Pancreas (tissue), 10 donors: Measurements from ENCODE around the gene DSPP. TPM values are rescaled to one million over a fixed set of nuclear protein-coding genes. Genes with fewer than 3 reads are reported as not detected.

Experiments used
- ATAC-seq, 4 donors: fragments of 200-7000 bp; cut with Tn5 transposase; one replicate each; pipeline versions ENCODE4 v1.8.0 to v1.9.1; 2020; ENCODE audit warnings: mild to moderate bottlenecking in 4 of 4, moderate library complexity in 4 of 4
- DNase-seq, 6 donors: peaks; one replicate each; pipeline ENCODE4 v3.0.0-alpha.2; 2020
- FAIRE-seq: peaks from 2 replicates; lab custom pipeline; 2012; peaks lifted over from hg19 to GRCh38; lab: Jason Lieb, UNC
- H3K27ac ChIP-seq, 4 donors: fragments of 200-600 bp; sonication (generic); 1 replicate in 3 of 4; 2 replicates in 1 of 4; pipeline versions ENCODE4 v1.5.0 to v1.8.0; 2020
- H3K27me3 ChIP-seq, 4 donors: fragments of 200-600 bp; one replicate each; pipeline ENCODE4 v1.8.0; 2021
- H3K36me3 ChIP-seq, 3 donors: fragments of 200-600 bp; sonication (generic) in 1 of 3; one replicate each; pipeline versions ENCODE4 v1.5.0 to v1.8.0; 2020 to 2021
- H3K4me1 ChIP-seq, 3 donors: fragments of 200-600 bp; one replicate each; pipeline ENCODE4 v1.8.0; 2021
- H3K4me3 ChIP-seq, 4 donors: fragments of 200-600 bp; sonication (generic) in 2 of 4; one replicate each; pipeline versions ENCODE4 v1.5.0 to v1.8.0; 2020 to 2021
- H3K9me3 ChIP-seq, 4 donors: fragments of 200-600 bp; one replicate each; pipeline ENCODE4 v1.8.0; 2021
- CTCF ChIP-seq, 4 donors: fragments of 200-600 bp; sonication (generic) in 3 of 4; IDR thresholded peaks; one replicate each; pipeline versions ENCODE4 v1.5.0 to v1.8.0; 2021; ENCODE audit warnings: antibody characterized with exemption in 4 of 4
- WGBS, 2 donors: extraction: QIAGEN DNeasy Blood & Tissue Kit; methylation state at CpG; one replicate each; pipeline ENCODE4 v1.1.7; 2013; 5-methylcytosine and 5-hydroxymethylcytosine counted together
- intact Hi-C, 3 donors: fragments of 100-400 bp; cut with DNase I; formaldehyde crosslinking; loops; one replicate each; pipeline versions ENCODE4 v1.11.1 to v1.14.2; 2022
- polyA plus RNA-seq, 2 donors: library from polyadenylated mRNA; stranded (reverse); fragments of 200-250 nt; gene quantifications; one replicate each; pipeline ENCODE4 v1.2.3, GENCODE V29; 2013
- total RNA-seq, 6 donors: library from RNA; stranded (reverse); fragmentation: NEBNext Ultra II Directional in 4 of 6; extraction: Animal tissue kit (Norgen Biotek cat#: 25700) in 4 of 6; gene quantifications; one replicate each; pipeline versions ENCODE4 v1.2.1 to v1.2.4, GENCODE V29; 2021 to 2023
- donor health status: healthy with polysubstance abuse.
- donor health status: DM: no; HTN: no; CAD: no; lungs with moderate emphysema.
- donor health status: DM: no; HTN: no; CAD: no.
- donor health status: control.
- donor health status: control.
- donor health status: Bipolar disorder and iron deficiency.
- donor health status: DM: yes; HTN: yes; CAD: no.
- donor health status: DM: no; HTN: no; CAD: no.
- donor health status: DM: no; HTN: no; CAD: no.
- donor health status: DM: yes; HTN: yes; CAD: no.

The DSPP gene
- total and polyA plus RNA-seq, 8 donors, result not detected

GRCh38 chr4:87592124-87592523, 16.2 kb upstream of the DSPP start:
- Histone ChIP-seq H3K36me3 (no peaks in the 10 kb centered on the region), H3K27ac (no peak overlapping the region), H3K9me3 (no peaks in the 10 kb centered on the region), H3K27me3 (no peaks in the 10 kb centered on the region), H3K4me1 (no peaks in the 10 kb centered on the region), H3K4me3 (no peak overlapping the region)
- no peak for TF ChIP-seq CTCF (IDR thresholded peaks at IDR 0.05)
- intact Hi-C loops, result no loop called here
- ATAC-seq (no peak), DNase-seq (no peak), FAIRE-seq (no peak)
- 49 to 62% methylated on average over 2 of the region's 2 CpGs for WGBS, 2 donors

DNA sequence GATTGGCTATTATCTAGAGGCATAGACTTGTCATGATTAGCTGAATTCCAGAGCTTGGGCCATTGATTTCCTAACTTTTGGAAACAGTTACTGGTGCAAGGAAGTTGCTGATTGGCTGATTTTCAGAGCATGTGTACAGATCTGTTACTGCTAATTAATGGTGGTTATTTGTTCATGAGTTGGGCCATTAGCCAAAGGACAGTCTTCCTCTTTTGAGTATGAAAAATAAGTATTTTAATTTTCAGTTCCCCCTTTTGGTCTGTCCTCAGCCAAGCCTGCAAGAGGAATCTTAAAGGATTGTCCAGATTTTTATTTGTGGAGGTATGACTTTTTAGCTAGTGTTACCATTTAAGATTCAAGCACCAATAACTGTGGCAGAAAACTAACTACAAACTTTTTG, 7.0 kb upstream of the DSPP start:
- ATAC-seq (no peak), DNase-seq (no peak), FAIRE-seq (no peak)
- no peaks in the 10 kb centered on the region for H3K27me3 ChIP-seq
- intact Hi-C loops, result no loop called here
- H3K36me3 ChIP-seq, result no peaks in the 10 kb centered on the region
- H3K4me1 ChIP-seq, result no peaks in the 10 kb centered on the region
- H3K9me3 ChIP-seq, result no peaks in the 10 kb centered on the region
- H3K27ac ChIP-seq, result no peak overlapping the region
- no peak overlapping the region for H3K4me3 ChIP-seq
- no peak for TF ChIP-seq CTCF (IDR thresholded peaks at IDR 0.05)

GRCh38 chr4:87614292-87614890, 6.1 kb downstream of the DSPP start:
- ATAC-seq, result no peak
- no peak for FAIRE-seq
- H3K36me3 ChIP-seq, result no peaks in the 10 kb centered on the region
- no peak overlapping the region for H3K27ac ChIP-seq
- TF ChIP-seq CTCF (IDR thresholded peaks at IDR 0.05), result no peak
- intact Hi-C loops, result no loop called here
- H3K9me3 ChIP-seq, result no peaks in the 10 kb centered on the region
- no peak overlapping the region for H3K4me3 ChIP-seq
- WGBS, 2 donors, result 81 to 91% methylated on average over 4 of the region's 4 CpGs
- peaks cover 0 to 21% (median 0%) of the 10 kb centered on the region in 4 donors for H3K27me3 ChIP-seq
- H3K4me1 ChIP-seq, result no peaks in the 10 kb centered on the region
- no peak for DNase-seq

DNA sequence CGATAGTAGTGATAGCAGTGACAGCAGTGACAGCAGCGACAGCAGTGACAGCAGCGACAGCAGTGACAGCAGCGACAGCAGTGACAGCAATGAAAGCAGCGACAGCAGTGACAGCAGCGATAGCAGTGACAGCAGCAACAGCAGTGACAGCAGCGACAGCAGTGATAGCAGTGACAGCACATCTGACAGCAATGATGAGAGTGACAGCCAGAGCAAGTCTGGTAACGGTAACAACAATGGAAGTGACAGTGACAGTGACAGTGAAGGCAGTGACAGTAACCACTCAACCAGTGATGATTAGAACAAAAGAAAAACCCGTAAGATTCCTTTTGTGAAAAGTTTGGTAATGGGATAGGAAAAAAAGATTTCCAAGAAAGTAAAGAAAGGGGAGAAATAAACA, 7.9 kb downstream of the DSPP start:
- no peaks in the 10 kb centered on the region for H3K4me1 ChIP-seq
- H3K4me3 ChIP-seq, result no peak overlapping the region
- H3K36me3 ChIP-seq, result no peaks in the 10 kb centered on the region
- H3K27ac ChIP-seq, result no peak overlapping the region
- DNase-seq, result no peak
- intact Hi-C loops, result no loop called here
- peaks cover 0 to 19% (median 0%) of the 10 kb centered on the region in 4 donors for H3K27me3 ChIP-seq
- no peak for ATAC-seq
- FAIRE-seq, result no peak
- no peak for TF ChIP-seq CTCF (IDR thresholded peaks at IDR 0.05)
- 68 to 73% methylated on average over 9 of the region's 9 CpGs for WGBS, 2 donors
- H3K9me3 ChIP-seq, result no peaks in the 10 kb centered on the region

- 74 to 82% methylated on average over 6 of the region's 6 CpGs for whole genome bisulfite sequencing, 2 donors
- Histone ChIP-seq H3K9me3 (no peaks in the 10 kb centered on the region), H3K27me3 (peaks cover 0 to 4% (median 0%) of the 10 kb centered on the region in 4 donors), H3K4me3 (no peak overlapping the region), H3K27ac (no peak overlapping the region), H3K36me3 (no peaks in the 10 kb centered on the region), H3K4me1 (no peaks in the 10 kb centered on the region)
- no peak for TF ChIP-seq CTCF (IDR thresholded peaks at IDR 0.05)
- FAIRE-seq (no peak), DNase-seq (no peak), ATAC-seq (no peak)
- intact Hi-C loops, result no loop called here
Measured at GRCh38 chr4:87620086-87620485, 11.8 kb downstream of the DSPP start.
